NCI-H2196 treated with DMSO at 0.1 percent for 48 hours (cell line): ENCODE measurements around the gene OR13C8.
"Not testable (repeated sequence)": the region's sequence is repeated elsewhere in the genome, so short reads cannot be mapped to it uniquely, and the experiment has no call there.

Experiments
- DNase-seq: peaks from one replicate; lab custom pipeline; 2025; ENCODE audit not compliant: unreplicated experiment; lab: John Stamatoyannopoulos, UW

Gene OR13C8

GRCh38 chr9:104568868-104569267 is at the start of gene OR13C8:
Gene OR13C8 (plus strand): TSS chr9:104569168. CDS start chr9:104569168, 0 bp downstream.
- no peak for DNase-seq

GRCh38 chr9:104520241-104520640 is 48.7 kb upstream of the OR13C8 start:
- not testable (repeated sequence) for DNase-seq

GRCh38 chr9:104527109-104527508 is 41.9 kb upstream of the OR13C8 start, which contains the start of gene OR13C4:
Gene OR13C4 (minus strand): TSS chr9:104527209. CDS start chr9:104527209, 0 bp downstream.
- DNase-seq: no peak

GRCh38 chr9:104536756-104537155 is 32.2 kb upstream of the OR13C8 start, which contains the start of gene OR13C3:
Gene OR13C3 (minus strand): TSS chr9:104536856. CDS start chr9:104536723, 133 bp downstream.
- no peak for DNase-seq

- DNase-seq: no peak
Measured at GRCh38 chr9:104539275-104539674, 29.7 kb upstream of the OR13C8 start.

- DNase-seq: no peak
Measured at GRCh38 chr9:104544644-104545043, 24.3 kb upstream of the OR13C8 start.

- DNase-seq: no peak
Measured at GRCh38 chr9:104553261-104553660, 15.7 kb upstream of the OR13C8 start.

GRCh38 chr9:104555521-104555920 is 13.4 kb upstream of the OR13C8 start:
- no peak for DNase-seq

- DNase-seq: no peak
Measured at GRCh38 chr9:104556830-104557634, 11.9 kb upstream of the OR13C8 start.

- no peak for DNase-seq
Measured at GRCh38 chr9:104564358-104564757, 4.6 kb upstream of the OR13C8 start.

GRCh38 chr9:104572612-104573011 is 3.6 kb downstream of the OR13C8 start:
- no peak for DNase-seq

GRCh38 chr9:104575456-104575855 is 6.5 kb downstream of the OR13C8 start:
- no peak for DNase-seq

GRCh38 chr9:104577263-104577662 is 8.3 kb downstream of the OR13C8 start:
- DNase-seq: no peak

GRCh38 chr9:104580562-104580961 is 11.6 kb downstream of the OR13C8 start:
- no peak for DNase-seq

GRCh38 chr9:104586496-104587180 is 17.7 kb downstream of the OR13C8 start:
- no peak for DNase-seq

GRCh38 chr9:104589626-104590025 is 20.7 kb downstream of the OR13C8 start:
- no peak for DNase-seq

- not testable (repeated sequence) for DNase-seq
Measured at GRCh38 chr9:104598749-104599148, 29.8 kb downstream of the OR13C8 start.

GRCh38 chr9:104599313-104599712 is 30.3 kb downstream of the OR13C8 start, which contains the start of gene OR13C5:
Gene OR13C5 (minus strand): TSS chr9:104599413. CDS start chr9:104599413, 0 bp downstream.
- DNase-seq: not testable (repeated sequence)

- no peak for DNase-seq
Measured at GRCh38 chr9:104604801-104605200, 35.8 kb downstream of the OR13C8 start.

GRCh38 chr9:104605527-104605926 is 36.6 kb downstream of the OR13C8 start, which contains the start of gene OR13C2:
Gene OR13C2 (minus strand): TSS chr9:104605627. CDS start chr9:104605627, 0 bp downstream.
- DNase-seq: not testable (repeated sequence)

GRCh38 chr9:104606152-104606551 is 37.2 kb downstream of the OR13C8 start:
- no peak for DNase-seq

- DNase-seq: no peak
Measured at GRCh38 chr9:104608336-104608735, 39.4 kb downstream of the OR13C8 start.
